ENCODE data around the gene SPATA31A1.
"Not testable (repeated sequence)": the region's sequence is repeated elsewhere in the genome, so short reads cannot be mapped to it uniquely, and the experiment has no call there.

Gene SPATA31A1

DNA sequence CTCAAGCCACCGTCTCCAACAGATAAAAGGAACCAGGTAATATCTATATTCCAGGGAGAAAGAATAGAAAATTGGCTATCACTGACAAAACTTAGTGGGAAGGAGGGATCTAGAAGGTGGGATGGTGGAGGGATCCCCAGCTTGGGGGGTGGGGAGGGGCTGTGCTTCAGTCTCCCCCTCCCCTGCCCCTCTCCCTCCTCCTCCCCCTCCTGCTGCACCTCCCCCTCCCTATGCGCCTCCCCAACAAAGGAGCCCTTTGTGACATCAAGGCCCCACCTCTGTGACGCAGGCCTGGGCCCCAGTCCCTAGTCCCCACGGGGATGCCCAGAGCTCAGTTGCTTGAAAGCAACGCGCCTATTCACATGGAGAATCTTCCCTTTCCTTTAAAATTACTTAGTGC is at the start of gene SPATA31A1:
Gene SPATA31A1 (plus strand): TSS at position 301 of the 400 bp plus-strand sequence. CDS start 62 bp downstream, at position 363.
- H3K27me3 Mint-ChIP-seq, ATAC-seq, DNase-seq, H3K4me1 Mint-ChIP-seq, H3K4me3 Mint-ChIP-seq, H3K27ac Mint-ChIP-seq, H3K9me3 Mint-ChIP-seq: not testable (repeated sequence)

DNA sequence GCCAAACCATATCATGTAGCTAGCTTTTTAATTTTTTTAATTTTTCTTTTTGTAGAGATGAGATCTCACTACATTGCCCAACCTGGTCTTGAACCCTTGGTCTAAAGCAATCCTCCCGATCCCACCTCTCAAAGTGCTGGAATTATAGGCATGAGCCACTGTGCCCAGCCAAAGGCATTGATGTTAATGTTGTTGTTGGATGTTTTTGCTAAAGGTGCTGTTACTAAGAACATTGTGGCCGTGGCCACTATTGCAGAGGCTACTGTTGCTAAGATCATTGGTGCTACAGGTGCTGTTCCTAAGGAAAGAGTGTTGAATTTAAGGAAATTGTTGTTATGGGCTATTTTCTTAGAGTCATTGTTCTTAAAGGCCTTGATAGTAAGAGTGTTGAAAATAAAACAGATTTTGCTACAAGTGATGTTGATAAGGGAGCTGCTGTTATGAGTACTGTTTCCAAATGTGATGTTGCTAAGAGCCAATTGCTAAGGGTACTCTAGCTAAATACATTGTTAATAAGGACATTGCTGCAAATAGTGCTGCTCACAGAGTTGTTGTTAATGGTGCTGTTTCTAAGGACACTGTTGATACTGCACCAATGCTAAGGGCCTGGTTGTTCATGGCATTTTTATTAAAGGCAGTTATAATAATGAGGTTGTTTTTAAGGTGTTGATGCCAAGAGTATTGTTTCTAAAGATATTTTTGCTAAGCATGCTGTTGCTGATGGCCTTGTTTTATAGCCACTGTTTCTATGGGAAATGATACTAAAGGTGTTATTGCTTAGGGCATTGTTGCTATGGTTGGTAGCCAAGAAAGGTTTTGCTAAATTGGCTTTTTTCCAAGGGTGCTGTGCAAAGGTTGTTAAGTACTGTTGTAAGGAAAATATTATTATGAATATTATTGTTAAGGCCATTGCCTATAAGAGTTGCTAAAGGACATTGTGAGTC is 52.1 kb downstream of the SPATA31A1 start:
- H3K4me1 Mint-ChIP-seq, DNase-seq, H3K9me3 Mint-ChIP-seq, ATAC-seq, H3K4me3 Mint-ChIP-seq, H3K27ac Mint-ChIP-seq, H3K27me3 Mint-ChIP-seq: not testable (repeated sequence)

- not testable (repeated sequence) for H3K4me1 Mint-ChIP-seq, H3K27ac Mint-ChIP-seq, H3K9me3 Mint-ChIP-seq, DNase-seq, ATAC-seq, H3K4me3 Mint-ChIP-seq, H3K27me3 Mint-ChIP-seq
Observed at GRCh38 chr9:39411254-39411940, 55.9 kb downstream of the SPATA31A1 start.

Measured in stimulated activated naive CD8-positive, alpha-beta T cell treated with anti-CD3 and anti-CD28 coated beads, Interleukin-15, amount 100 ng/mL, for 72 hours (primary cell).